NCI-H2196 treated with DMSO at 0.1 percent for 48 hours (cell line): ENCODE measurements around the gene SCFD1.
"Not testable (repeated sequence)": the region's sequence is repeated elsewhere in the genome, so short reads cannot be mapped to it uniquely, and the experiment has no call there.

Experiments
- DNase-seq: peaks from one replicate; lab custom pipeline; 2025; ENCODE audit not compliant: unreplicated experiment; lab: John Stamatoyannopoulos, UW

Gene SCFD1

GRCh38 chr14:30669594-30669993 lies 47.5 kb downstream of the SCFD1 start:
- DNase-seq: no peak

DNA sequence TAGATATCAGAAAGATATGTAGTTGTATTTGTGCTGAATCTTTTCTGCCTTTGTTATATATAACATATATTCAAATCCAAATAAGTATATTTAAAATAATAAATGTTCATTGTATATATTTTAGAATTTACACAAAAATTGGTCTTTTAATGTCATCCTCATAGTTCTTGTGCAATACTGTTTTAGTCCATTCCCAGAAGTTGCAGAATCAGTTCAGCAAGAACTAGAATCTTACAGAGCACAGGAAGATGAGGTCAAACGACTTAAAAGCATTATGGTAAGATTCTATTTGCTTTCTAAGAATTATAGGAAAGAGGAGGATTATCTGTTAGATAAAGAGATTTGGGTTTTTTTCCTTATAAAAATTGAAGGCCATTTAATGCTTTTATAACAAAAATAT lies 51.0 kb downstream of the SCFD1 start:
- DNase-seq: no peak

DNA sequence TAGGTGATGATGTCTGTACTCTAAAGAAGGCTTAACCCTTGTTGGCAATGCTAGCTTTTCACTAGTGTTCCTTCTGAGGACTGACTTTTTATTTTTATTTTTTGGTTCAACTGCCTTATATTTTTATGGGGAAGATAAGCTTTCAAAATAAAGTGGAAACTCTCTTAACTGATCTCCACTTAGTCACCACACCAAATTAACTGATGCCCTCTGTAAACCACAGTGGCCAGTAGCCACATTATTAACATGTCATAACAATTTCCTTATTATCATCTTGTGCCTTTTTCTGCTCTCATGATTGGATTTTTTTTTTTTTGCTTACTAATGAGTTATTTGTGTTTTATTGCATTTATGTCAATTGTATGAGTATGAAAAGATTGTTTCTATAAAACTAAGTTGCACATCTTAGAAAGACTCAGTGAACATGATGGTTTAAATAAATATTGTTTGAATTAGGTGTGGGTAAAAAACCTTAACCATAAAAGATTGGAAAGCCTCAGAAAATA lies 56.9 kb downstream of the SCFD1 start:
- no peak for DNase-seq

DNA sequence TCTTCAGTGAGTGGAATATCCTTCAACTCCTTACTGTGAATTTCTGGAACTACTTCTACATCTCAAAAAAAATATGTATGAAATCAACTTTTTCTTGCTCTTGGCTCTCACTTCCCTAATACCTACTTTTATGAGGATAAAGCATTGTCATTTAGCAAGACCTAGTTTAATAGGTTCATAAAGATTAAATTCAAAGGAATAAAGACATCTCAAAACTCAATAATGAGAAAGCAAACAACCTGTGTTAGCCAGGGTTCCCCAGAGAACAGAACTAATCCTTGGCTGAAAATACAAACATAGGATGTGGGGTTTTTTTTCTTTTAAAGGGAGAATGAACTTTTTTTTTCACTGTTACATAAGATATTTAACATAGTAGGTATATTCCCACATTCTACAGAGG lies 57.9 kb downstream of the SCFD1 start:
- DNase-seq: no peak

- DNase-seq: not testable (repeated sequence)
Measured at GRCh38 chr14:30680776-30681175, 58.7 kb downstream of the SCFD1 start.

GRCh38 chr14:30681752-30682355 lies 59.7 kb downstream of the SCFD1 start:
- no peak for DNase-seq

GRCh38 chr14:30690487-30691355 lies 68.6 kb downstream of the SCFD1 start:
- peak; percentile 27 for DNase-seq

DNA sequence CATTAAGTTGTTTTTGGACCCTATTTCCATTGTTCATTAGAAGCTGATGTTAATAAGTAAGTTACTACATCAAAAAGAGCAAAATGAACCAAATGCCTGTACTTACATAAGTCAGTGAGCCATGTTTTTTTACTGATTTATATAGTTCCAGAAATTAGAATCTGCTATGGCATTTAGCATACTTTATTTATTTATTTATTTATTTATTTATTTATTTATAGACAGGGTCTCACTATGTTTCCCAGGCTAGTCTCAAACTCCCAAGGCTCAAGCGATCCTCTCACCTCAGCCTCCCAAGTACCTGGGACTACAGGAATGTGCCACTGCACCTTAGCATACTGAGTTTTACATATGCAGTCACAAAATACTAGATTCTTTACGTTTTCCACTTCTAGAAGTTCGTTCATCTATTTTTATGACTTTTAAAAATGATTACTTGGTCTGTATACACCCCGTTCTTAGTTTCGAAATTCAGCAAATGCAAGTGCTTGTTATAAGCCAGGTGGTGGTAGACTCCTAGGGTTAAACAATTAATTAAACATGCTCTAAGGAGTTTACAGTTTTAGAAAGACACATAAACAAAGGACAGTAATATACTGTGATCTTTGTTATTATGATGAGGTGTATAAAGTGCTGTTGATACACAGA lies 69.8 kb downstream of the SCFD1 start:
- no peak for DNase-seq

DNA sequence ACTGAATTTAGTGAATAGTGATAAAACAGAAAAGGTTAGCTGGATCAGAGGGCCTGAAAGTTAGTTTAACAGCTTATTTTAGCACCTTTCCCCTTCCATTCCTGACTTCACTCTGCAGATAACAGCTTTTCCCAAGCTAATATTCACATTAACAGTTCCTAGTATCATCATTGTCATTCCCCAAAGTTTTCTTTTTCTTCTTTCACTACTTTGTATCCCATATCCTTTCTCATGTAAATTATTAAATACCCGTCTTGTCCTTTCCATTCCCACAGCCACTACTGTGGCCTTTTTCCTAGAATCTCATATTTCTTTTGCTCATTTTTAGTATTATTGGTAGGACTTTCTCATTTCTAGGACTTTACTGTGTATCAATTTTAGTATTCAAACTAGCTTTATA lies 70.5 kb downstream of the SCFD1 start:
- no peak for DNase-seq

DNA sequence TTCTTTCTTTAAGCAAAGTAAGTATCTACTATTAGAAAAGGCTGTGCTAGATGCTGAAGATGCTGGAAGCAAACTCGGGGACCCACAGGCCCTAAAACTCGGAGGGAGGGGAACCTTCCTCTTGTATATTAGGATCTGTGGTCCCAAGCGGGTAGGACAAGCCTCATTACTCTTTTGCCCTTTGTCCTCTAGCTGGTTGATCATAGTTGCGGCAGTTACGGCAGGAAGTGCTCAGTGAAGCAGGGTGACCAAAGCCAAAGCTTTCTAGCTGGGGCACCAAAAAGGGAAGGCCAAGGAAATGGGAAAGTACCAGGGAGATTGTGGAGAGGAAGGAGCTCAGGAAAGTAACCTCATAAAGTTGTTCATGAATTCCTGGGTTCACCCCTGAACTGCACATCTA lies 76.3 kb downstream of the SCFD1 start:
- DNase-seq: no peak

DNA sequence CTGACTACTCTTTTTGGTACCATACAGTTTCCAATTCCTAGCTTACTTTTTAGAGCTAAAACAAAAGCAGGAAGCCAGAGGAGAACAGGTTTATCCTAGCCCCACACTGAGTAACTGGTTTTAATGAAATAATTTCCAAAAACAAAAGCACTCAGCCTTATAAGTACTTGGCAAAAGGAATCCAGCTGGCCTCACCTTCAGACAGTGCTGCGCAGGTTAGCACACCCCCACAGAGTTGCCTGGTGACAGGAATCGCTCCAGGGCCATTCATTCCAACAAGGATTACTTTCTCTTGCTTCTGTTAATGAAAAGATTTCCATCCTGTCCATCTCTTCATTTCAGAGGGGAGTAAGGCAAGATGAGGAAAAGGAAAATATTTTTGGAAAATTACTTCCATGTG lies 84.6 kb downstream of the SCFD1 start:
- DNase-seq: no peak

GRCh38 chr14:30708157-30708556 lies 86.0 kb downstream of the SCFD1 start:
- no peak for DNase-seq

DNA sequence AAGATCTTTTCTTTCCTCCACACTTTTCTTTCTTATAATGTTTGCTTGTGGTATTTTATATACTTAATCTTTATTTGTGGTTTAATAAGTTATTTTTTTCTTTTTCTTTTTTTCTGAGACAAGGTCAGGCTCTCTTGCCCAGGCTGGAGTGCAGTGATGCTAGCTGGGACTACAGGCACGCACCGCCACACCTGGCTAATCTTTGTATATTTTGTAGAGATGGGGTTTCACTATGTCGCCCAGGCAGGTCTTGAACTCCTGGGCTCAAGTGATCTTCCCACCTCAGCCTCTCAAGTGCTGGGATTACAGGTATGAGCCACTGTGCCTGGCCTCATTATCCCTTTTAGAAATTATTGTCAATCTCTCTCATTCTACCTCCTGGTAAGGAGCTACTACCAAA lies 87.1 kb downstream of the SCFD1 start:
- no peak for DNase-seq

- DNase-seq: no peak
Measured at GRCh38 chr14:30710876-30711275, 88.8 kb downstream of the SCFD1 start.

DNA sequence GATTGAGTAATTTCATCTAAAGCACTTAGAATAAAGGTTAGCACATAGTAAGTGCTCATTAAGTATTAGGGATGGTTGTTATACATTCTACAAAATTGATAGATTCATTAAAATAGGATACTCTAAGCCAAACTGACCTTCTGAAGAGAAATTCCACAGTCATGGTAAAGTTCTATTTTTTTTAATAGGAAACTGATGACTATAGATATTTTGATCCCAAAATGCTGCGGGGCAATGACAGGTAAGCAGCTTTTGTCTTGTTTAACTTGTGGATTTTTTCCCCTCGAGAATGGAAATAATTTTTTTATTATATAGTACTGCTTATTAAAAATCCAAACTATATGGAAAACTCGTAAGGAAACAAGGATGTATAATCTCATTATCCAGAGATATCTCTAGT lies 97.0 kb downstream of the SCFD1 start:
- DNase-seq: no peak

DNA sequence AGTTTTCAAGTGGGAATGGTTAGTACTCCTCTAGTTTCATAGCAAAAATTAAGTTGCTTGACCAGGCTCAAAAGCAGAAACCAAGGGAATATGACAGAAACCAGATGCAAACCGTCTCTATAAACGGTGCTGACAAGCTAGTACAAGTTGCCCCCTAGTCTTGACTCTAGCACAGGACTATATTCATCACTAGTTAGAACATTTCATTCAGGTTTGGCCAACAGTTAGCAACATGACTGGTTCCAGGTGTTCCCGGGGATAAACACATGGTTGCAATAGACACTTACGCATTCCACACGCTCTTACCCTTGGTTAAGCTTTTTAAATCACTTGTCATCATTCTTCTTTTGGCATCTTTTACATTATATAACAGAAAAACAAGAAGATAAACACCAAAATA lies 103.6 kb downstream of the SCFD1 start:
- DNase-seq: no peak

DNA sequence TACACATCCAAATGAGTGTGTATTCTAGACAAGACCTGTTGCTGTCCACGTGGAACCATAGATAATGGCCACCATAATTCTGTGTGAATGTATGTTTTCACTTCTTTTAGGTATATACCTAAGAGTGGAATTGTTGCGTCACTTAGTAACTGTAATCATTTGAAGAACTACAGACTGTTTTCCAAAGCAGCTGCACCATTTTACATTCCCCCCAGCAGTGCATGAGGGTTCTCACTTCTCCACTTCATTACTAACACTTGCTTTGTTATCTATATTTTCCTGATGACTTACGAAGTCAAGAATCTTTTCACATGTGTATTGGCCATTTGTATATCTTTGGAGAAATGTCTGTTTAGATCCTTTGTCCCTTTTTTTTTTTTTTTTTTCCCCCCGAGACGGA lies 106.4 kb downstream of the SCFD1 start:
- no peak for DNase-seq

GRCh38 chr14:30737916-30738315 lies 115.8 kb downstream of the SCFD1 start:
- DNase-seq: no peak

- DNase-seq: no peak
Measured at GRCh38 chr14:30738978-30739377, 116.9 kb downstream of the SCFD1 start.

DNA sequence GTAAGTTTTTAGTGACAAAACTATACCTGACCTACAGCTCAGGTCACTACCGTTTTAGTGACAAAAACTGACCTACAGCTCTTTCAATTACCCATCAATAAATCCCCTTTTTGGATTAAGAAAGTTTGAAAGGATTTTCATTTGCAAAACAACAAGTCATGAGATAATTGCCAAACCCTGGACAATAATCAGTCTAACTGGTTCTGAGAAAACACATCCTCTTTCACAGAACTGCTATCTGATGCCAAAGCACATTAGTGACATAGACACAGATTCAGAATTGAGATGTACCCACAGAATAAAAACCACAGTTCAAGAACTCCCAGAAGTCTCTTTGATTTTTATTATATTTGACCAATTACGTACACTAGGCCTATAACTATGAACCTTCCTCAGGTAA lies 126.2 kb downstream of the SCFD1 start:
- DNase-seq: no peak

DNA sequence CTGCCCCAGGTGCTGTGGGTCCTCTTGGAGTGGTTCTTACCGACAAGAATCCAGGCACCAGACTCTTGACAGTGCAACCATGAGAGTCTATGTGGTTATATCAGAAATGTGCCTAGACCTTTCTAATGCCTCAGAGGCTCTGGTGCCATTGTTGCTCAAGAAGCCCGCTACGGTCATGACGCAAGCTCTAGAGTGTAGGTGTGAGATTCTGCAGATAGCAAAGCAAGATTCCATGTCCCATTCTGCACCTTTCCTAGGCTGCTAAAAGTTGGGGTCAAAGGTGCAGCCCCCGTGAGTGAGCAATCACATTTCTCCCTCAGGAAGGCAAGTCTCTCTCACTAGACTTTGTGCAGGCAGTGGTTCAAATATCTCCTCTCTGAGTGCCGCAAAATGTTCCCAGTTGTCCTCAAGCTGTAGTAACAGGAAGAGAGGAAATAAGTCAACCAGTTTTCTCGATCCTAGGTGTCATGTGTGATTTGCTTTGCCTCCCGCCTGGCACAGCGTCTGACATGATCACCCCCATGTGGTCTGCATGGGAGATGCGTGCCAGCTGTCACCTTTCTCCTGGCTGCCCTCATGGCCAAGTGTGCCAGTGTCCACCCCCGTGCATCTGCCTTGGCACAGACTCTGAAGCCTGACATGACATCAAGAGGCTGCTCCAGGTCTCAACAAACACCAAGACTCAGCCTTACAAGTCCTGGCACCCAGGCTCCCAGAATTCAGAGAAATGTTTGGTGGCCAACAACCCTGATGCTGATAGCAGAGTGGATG lies 129.7 kb downstream of the SCFD1 start:
- DNase-seq: no peak
